ENCODE results near the gene IL10RA. TPM values are rescaled to one million over a fixed set of nuclear protein-coding genes. Genes with fewer than 3 reads are reported as not detected.
"Not testable (repeated sequence)": the region's sequence is repeated elsewhere in the genome, so short reads cannot be mapped to it uniquely, and the experiment has no call there.

Gene IL10RA
- total RNA-seq, 1 donor from 2014 or later = 6.2 TPM

GRCh38 chr11:118002010-118002540, 15.9 kb downstream of the IL10RA start:
- intact Hi-C loops (cut with DNase I) = no loop called here
- DNase-seq (no peak), ATAC-seq (ENCODE audit: poor library complexity) (peak; percentile 7)

- intact Hi-C loops (cut with DNase I) = no loop called here
- ATAC-seq (ENCODE audit: poor library complexity) (peak; percentile 80), DNase-seq (peak; percentile 73)
These were observed 16.6 kb downstream of the IL10RA start for GRCh38 chr11:118002541-118003423.

GRCh38 chr11:118003456-118003855, 17.3 kb downstream of the IL10RA start:
- DNase-seq (no peak), ATAC-seq (ENCODE audit: poor library complexity) (no peak)
- intact Hi-C loops (cut with DNase I) = no loop called here

GRCh38 chr11:118004543-118005223, 18.5 kb downstream of the IL10RA start:
- DNase-seq = no peak
- intact Hi-C loops (cut with DNase I) = no loop called here
- ATAC-seq (ENCODE audit: poor library complexity) = no peak

GRCh38 chr11:118005224-118006152, 19.3 kb downstream of the IL10RA start:
- intact Hi-C loops (cut with DNase I) = no loop called here
- DNase-seq (no peak), ATAC-seq (ENCODE audit: poor library complexity) (no peak)

- intact Hi-C loops (cut with DNase I) = no loop called here
- DNase-seq = no peak
These were observed 19.9 kb downstream of the IL10RA start for GRCh38 chr11:118006153-118006534.

GRCh38 chr11:118007040-118007439, 20.8 kb downstream of the IL10RA start:
- DNase-seq (no peak), ATAC-seq (ENCODE audit: poor library complexity) (no peak)
- intact Hi-C loops (cut with DNase I) = no loop called here

More at GRCh38 chr11:118006153-118006534, 19.9 kb downstream of the IL10RA start:
- no peak for ATAC-seq (ENCODE audit: poor library complexity)

GRCh38 chr11:118007563-118008270, 21.5 kb downstream of the IL10RA start:
- DNase-seq; intact Hi-C loops (cut with DNase I): not testable (repeated sequence)
- peak; percentile 25 for ATAC-seq (ENCODE audit: poor library complexity)

GRCh38 chr11:118008271-118008911, 22.2 kb downstream of the IL10RA start:
- no peak for ATAC-seq (ENCODE audit: poor library complexity)
- no peak for DNase-seq

GRCh38 chr11:118009864-118010737, 23.9 kb downstream of the IL10RA start:
- no peak for ATAC-seq (ENCODE audit: poor library complexity)
- intact Hi-C loops (cut with DNase I) = no loop called here
- no peak for DNase-seq

More at GRCh38 chr11:118008271-118008911, 22.2 kb downstream of the IL10RA start:
- intact Hi-C loops (cut with DNase I) = no loop called here

GRCh38 chr11:118010738-118011461, 24.7 kb downstream of the IL10RA start:
- intact Hi-C loops (cut with DNase I) = no loop called here

GRCh38 chr11:118012083-118012669, 26.0 kb downstream of the IL10RA start:
- intact Hi-C loops (cut with DNase I) = no loop called here
- ATAC-seq (ENCODE audit: poor library complexity) = peak; percentile 53
- no peak for DNase-seq

More at GRCh38 chr11:118010738-118011461, 24.7 kb downstream of the IL10RA start:
- ATAC-seq (ENCODE audit: poor library complexity) (peak; percentile 72), DNase-seq (peak; percentile 73)

GRCh38 chr11:118014022-118014421, 27.8 kb downstream of the IL10RA start:
- DNase-seq (no peak), ATAC-seq (ENCODE audit: poor library complexity) (no peak)
- intact Hi-C loops (cut with DNase I) = no loop called here

GRCh38 chr11:118015385-118015841, 29.2 kb downstream of the IL10RA start:
- intact Hi-C loops (cut with DNase I) = no loop called here
- ATAC-seq (ENCODE audit: poor library complexity) = no peak
- DNase-seq = no peak

GRCh38 chr11:118016104-118016503, 29.9 kb downstream of the IL10RA start:
- no peak for DNase-seq
- intact Hi-C loops (cut with DNase I) = no loop called here
- ATAC-seq (ENCODE audit: poor library complexity) = no peak
